Mucosa of stomach (tissue), 1 donor: ENCODE data around the gene CCSER2.
"Not testable (repeated sequence)": the region's sequence is repeated elsewhere in the genome, so short reads cannot be mapped to it uniquely, and the experiment has no call there.

Experiments used
- H3K27me3 ChIP-seq: one replicate; pipeline ENCODE4 v1.7.0; 2013; ENCODE audit warnings: mild to moderate bottlenecking, low read length; ENCODE audit not compliant: control insufficient read depth, insufficient read depth
- H3K36me3 ChIP-seq: one replicate; pipeline ENCODE4 v1.7.0; 2013; ENCODE audit warnings: low read length; ENCODE audit not compliant: control insufficient read depth, insufficient read depth
- H3K4me1 ChIP-seq: one replicate; pipeline ENCODE4 v1.7.0; 2013; ENCODE audit warnings: mild to moderate bottlenecking, low read length; ENCODE audit not compliant: control insufficient read depth, insufficient read depth
- H3K4me3 ChIP-seq: one replicate; pipeline ENCODE4 v1.7.0; 2013; ENCODE audit warnings: low read length
- H3K9ac ChIP-seq: one replicate; pipeline ENCODE4 v1.7.0; 2013; ENCODE audit warnings: mild to moderate bottlenecking, low read length, moderate library complexity
- H3K9me3 ChIP-seq: one replicate; pipeline ENCODE4 v1.7.0; 2013; ENCODE audit warnings: mild to moderate bottlenecking, low read length, moderate library complexity; ENCODE audit not compliant: control insufficient read depth
- donor health status: Pancreatic carcinoma.

Gene CCSER2

DNA sequence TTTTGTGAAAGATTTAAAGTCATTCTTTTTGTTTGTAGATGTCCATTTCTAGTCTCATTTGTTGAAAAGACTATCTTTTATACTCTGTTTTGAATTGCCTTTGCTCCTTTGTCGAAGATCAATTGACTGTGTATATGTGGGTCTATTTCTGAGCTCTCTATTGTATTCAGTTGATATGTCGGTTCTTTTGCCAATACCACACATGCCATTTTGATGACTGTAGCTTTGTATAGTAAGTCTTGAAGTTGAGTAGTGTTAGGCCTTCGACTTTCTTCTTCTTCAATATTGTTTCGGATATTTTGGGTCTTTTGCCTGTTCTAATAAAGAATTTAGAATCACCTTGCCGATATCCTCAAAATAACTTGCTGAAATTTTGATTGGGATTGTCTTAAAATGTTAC is 104.5 kb downstream of the CCSER2 start:
- Histone ChIP-seq H3K36me3 (no peaks in the 10 kb centered on the region), H3K4me1 (peaks cover 15% of the 10 kb centered on the region), H3K4me3 (no peak overlapping the region), H3K9ac (no peak overlapping the region), H3K27me3 (no peaks in the 10 kb centered on the region), H3K9me3 (no peaks in the 10 kb centered on the region)

- Histone ChIP-seq H3K9ac (no peak overlapping the region), H3K27me3 (no peaks in the 10 kb centered on the region), H3K9me3 (no peaks in the 10 kb centered on the region), H3K36me3 (no peaks in the 10 kb centered on the region), H3K4me1 (no peaks in the 10 kb centered on the region), H3K4me3 (no peak overlapping the region)
Measured at GRCh38 chr10:84440781-84441180, 112.4 kb downstream of the CCSER2 start.

GRCh38 chr10:84447701-84448400 is 119.5 kb downstream of the CCSER2 start:
- H3K4me1 ChIP-seq: no peaks in the 10 kb centered on the region
- no peaks in the 10 kb centered on the region for H3K9me3 ChIP-seq
- H3K36me3 ChIP-seq: no peaks in the 10 kb centered on the region
- no peaks in the 10 kb centered on the region for H3K27me3 ChIP-seq
- no peak overlapping the region for H3K4me3 ChIP-seq
- H3K9ac ChIP-seq: no peak overlapping the region

- H3K4me3 ChIP-seq, H3K27me3 ChIP-seq, H3K9me3 ChIP-seq, H3K4me1 ChIP-seq, H3K36me3 ChIP-seq, H3K9ac ChIP-seq: not testable (repeated sequence)
Measured at GRCh38 chr10:84449351-84449750, 121.0 kb downstream of the CCSER2 start.

- Histone ChIP-seq H3K4me3 (no peak overlapping the region), H3K27me3 (no peaks in the 10 kb centered on the region), H3K9ac (no peak overlapping the region), H3K4me1 (no peaks in the 10 kb centered on the region), H3K9me3 (no peaks in the 10 kb centered on the region), H3K36me3 (no peaks in the 10 kb centered on the region)
Measured at GRCh38 chr10:84452003-84452402, 123.6 kb downstream of the CCSER2 start.

GRCh38 chr10:84453303-84453702 is 124.9 kb downstream of the CCSER2 start:
- H3K9me3 ChIP-seq: no peaks in the 10 kb centered on the region
- no peak overlapping the region for H3K9ac ChIP-seq
- no peaks in the 10 kb centered on the region for H3K27me3 ChIP-seq
- no peak overlapping the region for H3K4me3 ChIP-seq
- no peaks in the 10 kb centered on the region for H3K36me3 ChIP-seq
- H3K4me1 ChIP-seq: no peaks in the 10 kb centered on the region

- Histone ChIP-seq H3K9me3 (no peaks in the 10 kb centered on the region), H3K36me3 (no peaks in the 10 kb centered on the region), H3K9ac (no peak overlapping the region), H3K4me1 (no peaks in the 10 kb centered on the region), H3K27me3 (no peaks in the 10 kb centered on the region), H3K4me3 (no peak overlapping the region)
Measured at GRCh38 chr10:84456126-84456525, 127.7 kb downstream of the CCSER2 start.

GRCh38 chr10:84460520-84460919 is 132.1 kb downstream of the CCSER2 start:
- Histone ChIP-seq H3K9me3 (no peaks in the 10 kb centered on the region), H3K27me3 (no peaks in the 10 kb centered on the region)

GRCh38 chr10:84469470-84469869 is 141.1 kb downstream of the CCSER2 start:
- H3K9ac ChIP-seq: no peak overlapping the region
- H3K27me3 ChIP-seq: no peaks in the 10 kb centered on the region
- H3K9me3 ChIP-seq: no peaks in the 10 kb centered on the region
- H3K4me1 ChIP-seq: peaks cover 6% of the 10 kb centered on the region
- H3K4me3 ChIP-seq: no peak overlapping the region
- no peaks in the 10 kb centered on the region for H3K36me3 ChIP-seq

More at GRCh38 chr10:84460520-84460919, 132.1 kb downstream of the CCSER2 start:
- Histone ChIP-seq H3K36me3 (no peaks in the 10 kb centered on the region), H3K4me3 (no peak overlapping the region), H3K9ac (no peak overlapping the region), H3K4me1 (no peaks in the 10 kb centered on the region)

DNA sequence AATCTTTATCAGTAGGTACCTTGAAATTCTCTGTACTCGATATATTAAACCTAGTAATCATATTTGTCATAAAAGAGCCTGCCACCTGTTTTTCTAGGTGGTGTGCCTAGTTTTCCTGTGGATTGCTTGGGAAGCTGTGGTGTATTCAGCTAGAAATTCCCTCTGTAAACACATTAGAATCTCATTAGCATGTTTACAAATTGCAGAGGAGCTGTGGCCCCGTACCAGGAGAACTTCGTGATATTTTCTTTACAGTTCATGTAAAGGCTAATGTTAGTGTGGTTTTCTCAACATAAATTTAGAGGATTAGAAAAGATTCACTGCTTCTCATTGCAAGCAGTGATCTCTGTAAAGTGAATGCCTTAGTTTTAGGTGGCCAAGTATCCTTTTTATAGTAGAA is 144.7 kb downstream of the CCSER2 start:
- Histone ChIP-seq H3K9me3 (no peaks in the 10 kb centered on the region), H3K36me3 (no peaks in the 10 kb centered on the region), H3K4me1 (peaks cover 6% of the 10 kb centered on the region), H3K9ac (no peak overlapping the region), H3K27me3 (no peaks in the 10 kb centered on the region), H3K4me3 (no peak overlapping the region)

- Histone ChIP-seq H3K4me1 (no peaks in the 10 kb centered on the region), H3K9me3 (no peaks in the 10 kb centered on the region), H3K9ac (no peak overlapping the region), H3K36me3 (no peaks in the 10 kb centered on the region), H3K4me3 (no peak overlapping the region), H3K27me3 (no peaks in the 10 kb centered on the region)
Measured at GRCh38 chr10:84477398-84478128, 149.2 kb downstream of the CCSER2 start.

GRCh38 chr10:84478151-84478550 is 149.8 kb downstream of the CCSER2 start:
- Histone ChIP-seq H3K4me1 (no peaks in the 10 kb centered on the region), H3K9ac (no peak overlapping the region), H3K36me3 (no peaks in the 10 kb centered on the region), H3K27me3 (no peaks in the 10 kb centered on the region), H3K9me3 (no peaks in the 10 kb centered on the region), H3K4me3 (no peak overlapping the region)
